Measurements from ENCODE around the gene IER5L.
"Not testable (repeated sequence)": the region's sequence is repeated elsewhere in the genome, so short reads cannot be mapped to it uniquely, and the experiment has no call there.

The IER5L gene

DNA sequence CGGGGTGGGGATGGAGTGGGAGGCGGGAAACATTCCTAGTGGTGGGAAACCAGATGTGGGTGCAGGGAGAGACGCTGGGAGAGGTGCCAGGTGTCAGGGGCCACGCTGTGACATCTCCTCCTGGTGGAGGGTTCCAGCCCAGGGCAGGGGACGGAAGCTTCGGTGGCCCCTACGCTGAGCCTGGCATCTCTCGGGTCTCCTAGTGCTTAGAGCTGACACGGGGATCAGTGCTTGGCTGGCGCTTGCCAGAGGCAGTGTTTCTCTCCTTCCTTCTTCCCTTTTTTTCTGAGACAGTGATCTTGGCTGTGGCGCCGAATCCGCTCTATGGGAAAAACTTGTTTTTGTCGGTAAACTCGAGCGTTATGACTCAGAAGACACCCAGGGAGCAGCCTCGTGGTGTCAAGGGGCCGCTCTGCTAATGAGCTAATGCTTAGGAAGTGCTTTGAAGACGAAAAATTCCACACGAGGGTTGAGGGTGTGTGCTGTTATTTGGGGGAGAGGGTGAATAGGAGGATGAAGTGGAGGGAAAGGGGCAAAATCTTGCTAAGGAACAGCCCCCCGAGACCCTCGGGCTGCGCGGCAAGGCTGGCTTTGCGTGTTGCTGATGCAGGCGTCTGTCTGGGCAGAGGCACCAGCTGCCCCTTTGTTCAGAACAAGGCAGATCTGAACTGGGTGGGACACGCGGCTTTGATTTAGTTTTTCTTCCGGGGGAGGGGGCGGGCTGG lies 20.4 kb upstream of the IER5L start:
- DNase-seq (ENCODE audit: low read depth in 1 of 2, low spot score in 1 of 2) = peak in 1 of 2 experiments; percentile 40
- TF ChIP-seq, protein P1, sequence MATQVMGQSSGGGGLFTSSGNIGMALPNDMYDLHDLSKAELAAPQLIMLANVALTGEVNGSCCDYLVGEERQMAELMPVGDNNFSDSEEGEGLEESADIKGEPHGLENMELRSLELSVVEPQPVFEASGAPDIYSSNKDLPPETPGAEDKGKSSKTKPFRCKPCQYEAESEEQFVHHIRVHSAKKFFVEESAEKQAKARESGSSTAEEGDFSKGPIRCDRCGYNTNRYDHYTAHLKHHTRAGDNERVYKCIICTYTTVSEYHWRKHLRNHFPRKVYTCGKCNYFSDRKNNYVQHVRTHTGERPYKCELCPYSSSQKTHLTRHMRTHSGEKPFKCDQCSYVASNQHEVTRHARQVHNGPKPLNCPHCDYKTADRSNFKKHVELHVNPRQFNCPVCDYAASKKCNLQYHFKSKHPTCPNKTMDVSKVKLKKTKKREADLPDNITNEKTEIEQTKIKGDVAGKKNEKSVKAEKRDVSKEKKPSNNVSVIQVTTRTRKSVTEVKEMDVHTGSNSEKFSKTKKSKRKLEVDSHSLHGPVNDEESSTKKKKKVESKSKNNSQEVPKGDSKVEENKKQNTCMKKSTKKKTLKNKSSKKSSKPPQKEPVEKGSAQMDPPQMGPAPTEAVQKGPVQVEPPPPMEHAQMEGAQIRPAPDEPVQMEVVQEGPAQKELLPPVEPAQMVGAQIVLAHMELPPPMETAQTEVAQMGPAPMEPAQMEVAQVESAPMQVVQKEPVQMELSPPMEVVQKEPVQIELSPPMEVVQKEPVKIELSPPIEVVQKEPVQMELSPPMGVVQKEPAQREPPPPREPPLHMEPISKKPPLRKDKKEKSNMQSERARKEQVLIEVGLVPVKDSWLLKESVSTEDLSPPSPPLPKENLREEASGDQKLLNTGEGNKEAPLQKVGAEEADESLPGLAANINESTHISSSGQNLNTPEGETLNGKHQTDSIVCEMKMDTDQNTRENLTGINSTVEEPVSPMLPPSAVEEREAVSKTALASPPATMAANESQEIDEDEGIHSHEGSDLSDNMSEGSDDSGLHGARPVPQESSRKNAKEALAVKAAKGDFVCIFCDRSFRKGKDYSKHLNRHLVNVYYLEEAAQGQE (IDR thresholded peaks at IDR 0.05; ENCODE audit: insufficient replicate concordance, low read depth) = no peak
- TF ChIP-seq, protein P2, sequence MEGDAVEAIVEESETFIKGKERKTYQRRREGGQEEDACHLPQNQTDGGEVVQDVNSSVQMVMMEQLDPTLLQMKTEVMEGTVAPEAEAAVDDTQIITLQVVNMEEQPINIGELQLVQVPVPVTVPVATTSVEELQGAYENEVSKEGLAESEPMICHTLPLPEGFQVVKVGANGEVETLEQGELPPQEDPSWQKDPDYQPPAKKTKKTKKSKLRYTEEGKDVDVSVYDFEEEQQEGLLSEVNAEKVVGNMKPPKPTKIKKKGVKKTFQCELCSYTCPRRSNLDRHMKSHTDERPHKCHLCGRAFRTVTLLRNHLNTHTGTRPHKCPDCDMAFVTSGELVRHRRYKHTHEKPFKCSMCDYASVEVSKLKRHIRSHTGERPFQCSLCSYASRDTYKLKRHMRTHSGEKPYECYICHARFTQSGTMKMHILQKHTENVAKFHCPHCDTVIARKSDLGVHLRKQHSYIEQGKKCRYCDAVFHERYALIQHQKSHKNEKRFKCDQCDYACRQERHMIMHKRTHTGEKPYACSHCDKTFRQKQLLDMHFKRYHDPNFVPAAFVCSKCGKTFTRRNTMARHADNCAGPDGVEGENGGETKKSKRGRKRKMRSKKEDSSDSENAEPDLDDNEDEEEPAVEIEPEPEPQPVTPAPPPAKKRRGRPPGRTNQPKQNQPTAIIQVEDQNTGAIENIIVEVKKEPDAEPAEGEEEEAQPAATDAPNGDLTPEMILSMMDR (IDR thresholded peaks at IDR 0.05; ENCODE audit: insufficient read depth, low read length) = no peak
- TF ChIP-seq GABPA (IDR thresholded peaks at IDR 0.05; ENCODE audit: low read depth) (no peak), SPI1 (IDR thresholded peaks at IDR 0.05; ENCODE audit: borderline replicate concordance, low read depth) (no peak), POLR2AphosphoS5 (IDR thresholded peaks at IDR 0.05; ENCODE audit: low read depth) (no peak)
- Histone ChIP-seq H3K27ac (replicated peaks) (no peak overlapping the region), H3K4me3 (replicated peaks; ENCODE audit: insufficient read depth, low read length) (no peak overlapping the region), H3K27me3 (ENCODE audit: insufficient read depth, poor library complexity, severe bottlenecking) (no peaks in the 10 kb centered on the region)

DNA sequence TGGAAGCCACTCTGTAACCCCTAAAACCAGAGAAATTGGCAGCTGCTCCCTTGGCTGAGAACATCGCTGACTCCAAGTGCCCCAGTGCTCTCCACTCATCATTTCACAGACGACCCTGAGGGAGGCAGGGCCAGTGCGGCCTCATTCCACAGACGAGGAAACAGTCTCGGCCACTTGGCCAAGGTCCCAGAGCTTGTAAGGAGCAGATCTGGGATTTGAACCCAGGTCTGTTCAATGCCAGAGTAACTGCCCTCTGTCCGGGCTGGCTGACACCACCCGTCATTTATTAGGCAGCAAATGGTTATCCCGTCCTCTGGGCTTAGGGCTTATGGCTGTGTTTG lies 19.9 kb upstream of the IER5L start:
- DNase-seq (ENCODE audit: low read depth in 1 of 2, low spot score in 1 of 2) = no peak
- H3K27me3 ChIP-seq (ENCODE audit: insufficient read depth, poor library complexity, severe bottlenecking) = no peaks in the 10 kb centered on the region

DNA sequence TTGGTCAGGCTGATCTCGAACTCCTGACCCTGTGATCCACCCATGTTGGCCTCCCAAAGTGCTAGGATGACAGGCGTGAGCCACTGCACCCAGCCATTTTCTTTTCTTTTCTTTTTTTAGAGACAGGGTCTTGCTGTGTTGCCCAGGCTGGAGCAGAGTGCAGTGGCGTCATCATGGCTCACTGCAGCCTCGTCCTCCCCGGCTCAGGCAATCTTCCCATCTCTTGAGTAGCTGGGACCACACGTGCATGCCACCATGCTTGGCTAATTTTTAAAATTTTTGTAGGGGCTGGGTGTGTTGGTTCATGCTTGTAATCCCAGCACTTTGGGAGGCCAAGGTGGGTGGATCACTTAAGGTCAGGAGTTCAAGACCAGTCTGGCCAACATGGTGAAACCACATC lies 19.0 kb upstream of the IER5L start:
- DNase-seq (ENCODE audit: low read depth in 1 of 2, low spot score in 1 of 2); H3K27me3 ChIP-seq (ENCODE audit: insufficient read depth, poor library complexity, severe bottlenecking); H3K4me3 ChIP-seq (replicated peaks; ENCODE audit: insufficient read depth, low read length); H3K27ac ChIP-seq (replicated peaks): not testable (repeated sequence)

More for the DNA sequence above, 19.9 kb upstream of the IER5L start:
- TF ChIP-seq GABPA (IDR thresholded peaks at IDR 0.05; ENCODE audit: low read depth) (no peak), POLR2AphosphoS5 (IDR thresholded peaks at IDR 0.05; ENCODE audit: low read depth) (no peak), SPI1 (IDR thresholded peaks at IDR 0.05; ENCODE audit: borderline replicate concordance, low read depth) (no peak)
- TF ChIP-seq, protein P2 (IDR thresholded peaks at IDR 0.05; ENCODE audit: insufficient read depth, low read length) = no peak
- TF ChIP-seq, protein P1 (IDR thresholded peaks at IDR 0.05; ENCODE audit: insufficient replicate concordance, low read depth) = no peak
- Histone ChIP-seq H3K4me3 (replicated peaks; ENCODE audit: insufficient read depth, low read length) (no peak overlapping the region), H3K27ac (replicated peaks) (no peak overlapping the region)

DNA sequence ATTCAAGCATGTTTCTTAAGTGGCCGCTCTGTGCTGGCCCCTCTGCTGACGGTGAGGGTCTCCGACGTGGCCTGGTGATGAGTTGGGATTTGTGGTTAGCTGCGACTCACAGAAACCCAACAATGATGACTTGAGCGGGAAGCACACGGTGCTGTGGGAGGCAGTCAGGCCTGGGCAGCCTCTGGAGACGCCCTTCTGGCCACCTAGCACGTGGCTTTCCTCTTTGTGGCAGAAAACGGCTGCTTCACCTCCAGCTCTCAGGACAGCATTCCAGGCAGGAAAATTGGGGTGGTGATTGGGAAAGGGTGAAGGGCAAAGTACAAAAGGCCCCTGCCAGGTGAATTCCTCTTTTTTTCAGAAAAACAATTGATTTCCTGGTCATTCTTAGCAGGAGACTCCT lies 17.5 kb upstream of the IER5L start:
- Histone ChIP-seq H3K4me3 (replicated peaks; ENCODE audit: insufficient read depth, low read length) (no peak overlapping the region), H3K27me3 (ENCODE audit: insufficient read depth, poor library complexity, severe bottlenecking) (no peaks in the 10 kb centered on the region), H3K27ac (replicated peaks) (no peak overlapping the region)
- no peak for DNase-seq (ENCODE audit: low read depth in 1 of 2, low spot score in 1 of 2)
- TF ChIP-seq, protein P2 (IDR thresholded peaks at IDR 0.05; ENCODE audit: insufficient read depth, low read length) = no peak
- TF ChIP-seq GABPA (IDR thresholded peaks at IDR 0.05; ENCODE audit: low read depth) = no peak
- TF ChIP-seq SPI1 (IDR thresholded peaks at IDR 0.05; ENCODE audit: borderline replicate concordance, low read depth) = no peak
- TF ChIP-seq, protein P1 (IDR thresholded peaks at IDR 0.05; ENCODE audit: insufficient replicate concordance, low read depth) = no peak

Measured in HL-60 (cell line).